ENCODE measurements around the gene C19orf47.

Gene C19orf47

GRCh38 chr19:40282920-40283319 is 65.3 kb downstream of the C19orf47 start:
- Histone ChIP-seq H3K9me3 (ENCODE audit: control insufficient read depth, low read length) (no peaks in the 10 kb centered on the region), H3K27me3 (ENCODE audit: control insufficient read depth, insufficient read depth, low read length) (no peaks in the 10 kb centered on the region), H3K4me2 (ENCODE audit: low read length) (no peak overlapping the region), H3K9ac (no peak overlapping the region), H3K4me1 (peaks cover 41% of the 10 kb centered on the region), H3K4me3 (ENCODE audit: low read depth, low read length) (no peak overlapping the region), H3K36me3 (ENCODE audit: control insufficient read depth, insufficient read depth, low read length) (no peaks in the 10 kb centered on the region), H3K79me2 (peaks cover 75% of the 10 kb centered on the region), H3K27ac (peak overlapping the region; percentile 87), H2AFZ (no peak overlapping the region)
- TF ChIP-seq, protein P1, sequence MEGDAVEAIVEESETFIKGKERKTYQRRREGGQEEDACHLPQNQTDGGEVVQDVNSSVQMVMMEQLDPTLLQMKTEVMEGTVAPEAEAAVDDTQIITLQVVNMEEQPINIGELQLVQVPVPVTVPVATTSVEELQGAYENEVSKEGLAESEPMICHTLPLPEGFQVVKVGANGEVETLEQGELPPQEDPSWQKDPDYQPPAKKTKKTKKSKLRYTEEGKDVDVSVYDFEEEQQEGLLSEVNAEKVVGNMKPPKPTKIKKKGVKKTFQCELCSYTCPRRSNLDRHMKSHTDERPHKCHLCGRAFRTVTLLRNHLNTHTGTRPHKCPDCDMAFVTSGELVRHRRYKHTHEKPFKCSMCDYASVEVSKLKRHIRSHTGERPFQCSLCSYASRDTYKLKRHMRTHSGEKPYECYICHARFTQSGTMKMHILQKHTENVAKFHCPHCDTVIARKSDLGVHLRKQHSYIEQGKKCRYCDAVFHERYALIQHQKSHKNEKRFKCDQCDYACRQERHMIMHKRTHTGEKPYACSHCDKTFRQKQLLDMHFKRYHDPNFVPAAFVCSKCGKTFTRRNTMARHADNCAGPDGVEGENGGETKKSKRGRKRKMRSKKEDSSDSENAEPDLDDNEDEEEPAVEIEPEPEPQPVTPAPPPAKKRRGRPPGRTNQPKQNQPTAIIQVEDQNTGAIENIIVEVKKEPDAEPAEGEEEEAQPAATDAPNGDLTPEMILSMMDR (IDR thresholded peaks at IDR 0.05) = no peak

DNA sequence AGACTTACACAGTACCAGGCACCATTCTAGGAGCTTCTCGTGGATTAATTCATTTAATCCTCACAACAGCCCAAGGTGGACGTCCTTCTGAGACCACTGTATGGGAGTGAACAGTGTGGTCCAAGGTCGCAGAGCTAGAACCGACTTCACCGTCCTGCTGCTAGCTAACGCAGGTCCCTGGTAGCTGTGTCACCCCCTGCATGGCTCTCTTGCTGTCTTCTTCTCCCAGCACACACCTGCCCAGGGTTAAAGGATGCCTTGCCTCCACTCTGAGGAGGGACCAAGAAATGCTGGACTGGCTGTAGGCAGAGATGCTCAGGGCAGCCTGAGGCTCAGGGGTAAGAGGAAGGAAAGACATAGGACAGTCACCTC is 66.0 kb downstream of the C19orf47 start:
- H3K9ac ChIP-seq = no peak overlapping the region
- H3K4me3 ChIP-seq (ENCODE audit: low read depth, low read length) = no peak overlapping the region
- no peak overlapping the region for H3K27ac ChIP-seq

DNA sequence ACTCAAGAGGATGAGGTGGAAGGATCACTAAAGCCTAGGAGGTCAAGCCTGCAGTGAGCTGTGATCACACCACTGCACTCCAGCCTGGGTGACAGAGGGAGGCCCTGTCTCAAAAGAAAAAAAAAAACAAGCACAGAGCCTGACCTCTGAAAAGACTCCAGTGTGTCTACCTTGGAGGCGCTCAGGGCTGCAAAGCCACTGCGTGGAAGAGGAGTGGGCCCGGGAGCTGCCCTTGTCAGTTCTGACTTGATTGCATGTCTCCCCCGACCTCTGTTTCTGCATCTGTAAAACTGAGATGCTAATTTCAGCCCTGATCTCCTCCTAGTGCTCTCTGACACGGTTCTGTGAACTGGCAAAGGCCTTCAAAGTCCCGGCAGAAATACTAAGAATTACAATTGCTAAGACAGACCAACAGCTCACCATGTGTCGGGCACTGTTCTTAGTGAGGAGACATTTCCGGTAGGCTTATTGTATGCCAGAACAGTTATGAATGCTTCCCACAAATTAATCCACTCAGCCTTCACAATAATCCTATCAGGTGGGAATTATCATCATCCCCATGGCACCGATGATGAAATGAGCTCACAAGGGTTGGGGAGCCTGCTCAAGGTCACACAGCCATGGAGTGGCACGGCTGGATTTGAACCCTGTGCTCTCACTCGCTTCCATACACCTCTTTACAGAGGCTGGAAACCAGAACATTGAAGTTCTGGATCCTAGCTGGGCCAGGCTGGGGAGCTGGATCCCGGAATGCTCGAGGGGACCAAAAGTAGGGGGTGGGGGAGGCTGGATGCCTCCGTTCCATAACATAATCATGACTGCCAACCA is 66.6 kb downstream of the C19orf47 start:
- Histone ChIP-seq H3K4me2 (ENCODE audit: low read length) (no peak overlapping the region), H3K27me3 (ENCODE audit: control insufficient read depth, insufficient read depth, low read length) (no peaks in the 10 kb centered on the region), H3K27ac (no peak overlapping the region), H3K36me3 (ENCODE audit: control insufficient read depth, insufficient read depth, low read length) (no peaks in the 10 kb centered on the region), H3K4me1 (peaks cover 41% of the 10 kb centered on the region), H3K9me3 (ENCODE audit: control insufficient read depth, low read length) (no peaks in the 10 kb centered on the region), H3K9ac (no peak overlapping the region), H3K4me3 (ENCODE audit: low read depth, low read length) (no peak overlapping the region), H2AFZ (no peak overlapping the region), H3K79me2 (peaks cover 82% of the 10 kb centered on the region)
- TF ChIP-seq, protein P1 (IDR thresholded peaks at IDR 0.05) = no peak

More for the DNA sequence above, 66.0 kb downstream of the C19orf47 start:
- Histone ChIP-seq H2AFZ (no peak overlapping the region), H3K4me1 (peaks cover 41% of the 10 kb centered on the region), H3K4me2 (ENCODE audit: low read length) (no peak overlapping the region), H3K36me3 (ENCODE audit: control insufficient read depth, insufficient read depth, low read length) (no peaks in the 10 kb centered on the region), H3K9me3 (ENCODE audit: control insufficient read depth, low read length) (no peaks in the 10 kb centered on the region), H3K27me3 (ENCODE audit: control insufficient read depth, insufficient read depth, low read length) (no peaks in the 10 kb centered on the region), H3K79me2 (peaks cover 80% of the 10 kb centered on the region)
- TF ChIP-seq, protein P1 (IDR thresholded peaks at IDR 0.05) = no peak

- Histone ChIP-seq H3K4me1 (peaks cover 40% of the 10 kb centered on the region), H3K9ac (no peak overlapping the region), H3K27me3 (ENCODE audit: control insufficient read depth, insufficient read depth, low read length) (no peaks in the 10 kb centered on the region), H2AFZ (no peak overlapping the region), H3K36me3 (ENCODE audit: control insufficient read depth, insufficient read depth, low read length) (no peaks in the 10 kb centered on the region), H3K79me2 (peaks cover 83% of the 10 kb centered on the region), H3K4me3 (ENCODE audit: low read depth, low read length) (no peak overlapping the region), H3K4me2 (ENCODE audit: low read length) (peak overlapping the region; percentile 41), H3K9me3 (ENCODE audit: control insufficient read depth, low read length) (no peaks in the 10 kb centered on the region), H3K27ac (no peak overlapping the region)
- TF ChIP-seq, protein P1 (IDR thresholded peaks at IDR 0.05) = no peak
Measured at GRCh38 chr19:40280608-40281221, 67.5 kb downstream of the C19orf47 start.

All from parathyroid adenoma (tissue), 2 donors.